DOHH2 (cell line): ENCODE data around the gene TUBB2A.

Source experiments
- EZH2phosphoT487 ChIP-seq: fragments of 200-600 bp; sonication (generic); IDR thresholded peaks from 2 replicates; pipeline ENCODE4 v1.6.1; 2017; ENCODE audit warnings: borderline replicate concordance, mild to moderate bottlenecking, antibody characterized with exemption, low read length, moderate library complexity, mixed read lengths
- TF ChIP-seq, protein P1 (sequence below): fragments of 200-600 bp; sonication (generic); IDR thresholded peaks from one replicate; pipeline ENCODE4 v1.5.1; 2014; ENCODE audit warnings: antibody characterized with exemption, mild to moderate bottlenecking, low read depth, low read length; ENCODE audit not compliant: poor library complexity, severe bottlenecking

DNA sequence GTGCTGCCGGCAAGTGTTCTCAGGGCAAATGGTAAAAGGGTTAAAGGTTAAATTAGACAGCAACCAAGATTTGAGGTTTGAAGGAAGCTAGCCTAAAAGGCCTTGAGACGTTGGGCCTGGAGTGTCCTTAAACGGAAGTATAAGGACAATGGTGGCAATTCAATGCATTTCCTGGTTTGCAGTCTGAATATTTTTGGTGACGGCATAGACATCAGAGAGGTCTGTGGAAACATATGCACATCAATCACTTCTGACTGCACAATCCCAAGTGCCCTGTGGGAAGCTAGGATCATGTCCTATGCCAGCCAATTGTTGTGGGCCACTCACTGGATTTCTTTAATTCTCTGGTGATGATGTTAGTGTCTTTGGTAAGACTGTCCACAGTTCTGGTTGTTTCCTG is 25.7 kb upstream of the TUBB2A start:
- TF ChIP-seq, protein P1, sequence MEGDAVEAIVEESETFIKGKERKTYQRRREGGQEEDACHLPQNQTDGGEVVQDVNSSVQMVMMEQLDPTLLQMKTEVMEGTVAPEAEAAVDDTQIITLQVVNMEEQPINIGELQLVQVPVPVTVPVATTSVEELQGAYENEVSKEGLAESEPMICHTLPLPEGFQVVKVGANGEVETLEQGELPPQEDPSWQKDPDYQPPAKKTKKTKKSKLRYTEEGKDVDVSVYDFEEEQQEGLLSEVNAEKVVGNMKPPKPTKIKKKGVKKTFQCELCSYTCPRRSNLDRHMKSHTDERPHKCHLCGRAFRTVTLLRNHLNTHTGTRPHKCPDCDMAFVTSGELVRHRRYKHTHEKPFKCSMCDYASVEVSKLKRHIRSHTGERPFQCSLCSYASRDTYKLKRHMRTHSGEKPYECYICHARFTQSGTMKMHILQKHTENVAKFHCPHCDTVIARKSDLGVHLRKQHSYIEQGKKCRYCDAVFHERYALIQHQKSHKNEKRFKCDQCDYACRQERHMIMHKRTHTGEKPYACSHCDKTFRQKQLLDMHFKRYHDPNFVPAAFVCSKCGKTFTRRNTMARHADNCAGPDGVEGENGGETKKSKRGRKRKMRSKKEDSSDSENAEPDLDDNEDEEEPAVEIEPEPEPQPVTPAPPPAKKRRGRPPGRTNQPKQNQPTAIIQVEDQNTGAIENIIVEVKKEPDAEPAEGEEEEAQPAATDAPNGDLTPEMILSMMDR = no peak
- TF ChIP-seq EZH2phosphoT487 = no peak
